Measurements from ENCODE around the gene DCAF6. TPM values are rescaled to one million over a fixed set of nuclear protein-coding genes. Genes with fewer than 3 reads are reported as not detected.

Gene DCAF6
- total RNA-seq, 4 donors from 2014 or later = 31.9 to 57.7 (median 50.4) TPM

GRCh38 chr1:168090395-168090794, 153.9 kb downstream of the DCAF6 start:
- TF ChIP-seq POLR2A (IDR thresholded peaks at IDR 0.05) = no peak
- TF ChIP-seq, protein P1, sequence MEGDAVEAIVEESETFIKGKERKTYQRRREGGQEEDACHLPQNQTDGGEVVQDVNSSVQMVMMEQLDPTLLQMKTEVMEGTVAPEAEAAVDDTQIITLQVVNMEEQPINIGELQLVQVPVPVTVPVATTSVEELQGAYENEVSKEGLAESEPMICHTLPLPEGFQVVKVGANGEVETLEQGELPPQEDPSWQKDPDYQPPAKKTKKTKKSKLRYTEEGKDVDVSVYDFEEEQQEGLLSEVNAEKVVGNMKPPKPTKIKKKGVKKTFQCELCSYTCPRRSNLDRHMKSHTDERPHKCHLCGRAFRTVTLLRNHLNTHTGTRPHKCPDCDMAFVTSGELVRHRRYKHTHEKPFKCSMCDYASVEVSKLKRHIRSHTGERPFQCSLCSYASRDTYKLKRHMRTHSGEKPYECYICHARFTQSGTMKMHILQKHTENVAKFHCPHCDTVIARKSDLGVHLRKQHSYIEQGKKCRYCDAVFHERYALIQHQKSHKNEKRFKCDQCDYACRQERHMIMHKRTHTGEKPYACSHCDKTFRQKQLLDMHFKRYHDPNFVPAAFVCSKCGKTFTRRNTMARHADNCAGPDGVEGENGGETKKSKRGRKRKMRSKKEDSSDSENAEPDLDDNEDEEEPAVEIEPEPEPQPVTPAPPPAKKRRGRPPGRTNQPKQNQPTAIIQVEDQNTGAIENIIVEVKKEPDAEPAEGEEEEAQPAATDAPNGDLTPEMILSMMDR (IDR thresholded peaks at IDR 0.05) = no peak
- 93 to 96% methylated on average over 14 of the region's 14 CpGs for WGBS, 2 donors
- intact Hi-C loops (cut with DNase I; ENCODE audit: low total_unique reads) = no loop called here
- peak in 1 of 2 donors; percentile 39 for DNase-seq (ENCODE audit: low spot score in 2 of 2)
- no peak overlapping the region for H3K4me3 ChIP-seq (ENCODE audit: low read depth, poor library complexity, severe bottlenecking)

GRCh38 chr1:168091063-168091462, 154.6 kb downstream of the DCAF6 start:
- 94% methylated on average over 9 of the region's 9 CpGs for WGBS, 2 donors
- intact Hi-C loops (cut with DNase I; ENCODE audit: low total_unique reads) = no loop called here
- TF ChIP-seq, protein P1 (IDR thresholded peaks at IDR 0.05) = no peak
- TF ChIP-seq POLR2A (IDR thresholded peaks at IDR 0.05) = no peak
- peak in 1 of 2 donors; percentile 61 for DNase-seq (ENCODE audit: low spot score in 2 of 2)
- H3K4me3 ChIP-seq (ENCODE audit: low read depth, poor library complexity, severe bottlenecking) = no peak overlapping the region

- intact Hi-C loops (cut with DNase I; ENCODE audit: low total_unique reads) = no loop called here
These were observed 155.5 kb downstream of the DCAF6 start for GRCh38 chr1:168091720-168092550.

GRCh38 chr1:168092566-168093355, 156.3 kb downstream of the DCAF6 start:
- TF ChIP-seq, protein P1 (IDR thresholded peaks at IDR 0.05) = no peak
- no peak for TF ChIP-seq POLR2A (IDR thresholded peaks at IDR 0.05)
- no peak overlapping the region for H3K4me3 ChIP-seq (ENCODE audit: low read depth, poor library complexity, severe bottlenecking)
- intact Hi-C loops (cut with DNase I; ENCODE audit: low total_unique reads) = no loop called here
- DNase-seq (ENCODE audit: low spot score in 2 of 2) = peak in 1 of 2 donors; percentile 56
- 78 to 92% methylated on average over 14 to 16 of the region's 16 CpGs for WGBS, 2 donors

More at GRCh38 chr1:168091720-168092550, 155.5 kb downstream of the DCAF6 start:
- DNase-seq (ENCODE audit: low spot score in 2 of 2) = peak in 1 of 2 donors; percentile 63
- H3K4me3 ChIP-seq (ENCODE audit: low read depth, poor library complexity, severe bottlenecking) = no peak overlapping the region
- TF ChIP-seq, protein P1 (IDR thresholded peaks at IDR 0.05) = no peak
- no peak for TF ChIP-seq POLR2A (IDR thresholded peaks at IDR 0.05)
- WGBS, 2 donors = 81 to 91% methylated on average over 8 of the region's 8 CpGs

- peak in 1 of 2 donors; percentile 58 for DNase-seq (ENCODE audit: low spot score in 2 of 2)
- 100% methylated on average over 4 of the region's 4 CpGs; no CpG with 5 or more reads in 1 of the 2 donors for WGBS, 2 donors
- intact Hi-C loops (cut with DNase I; ENCODE audit: low total_unique reads) = no loop called here
These were observed 157.1 kb downstream of the DCAF6 start for GRCh38 chr1:168093616-168094015.

More at GRCh38 chr1:168093616-168094015, 157.1 kb downstream of the DCAF6 start:
- TF ChIP-seq, protein P1 (IDR thresholded peaks at IDR 0.05) = no peak
- TF ChIP-seq POLR2A (IDR thresholded peaks at IDR 0.05) = no peak
- no peak overlapping the region for H3K4me3 ChIP-seq (ENCODE audit: low read depth, poor library complexity, severe bottlenecking)

All from lower leg skin (tissue), 4 donors.